Keratinocyte (primary cell): ENCODE measurements around the gene POLR1B. TPM values are rescaled to one million over a fixed set of nuclear protein-coding genes. Genes with fewer than 3 reads are reported as not detected.

Experiments used
- DNase-seq: peaks from one replicate; pipeline ENCODE4 v3.0.0-alpha.2; 2011; ENCODE audit warnings: low read depth, missing footprints, low spot score
- FAIRE-seq: peaks from 2 replicates; lab custom pipeline; 2011; peaks lifted over from hg19 to GRCh38; lab: Jason Lieb, UNC
- H2AFZ ChIP-seq: 2 replicates; pipeline ENCODE4 v1.6.0; 2012; ENCODE audit warnings: low read length, control low read depth, inconsistent platforms; ENCODE audit not compliant: control insufficient read depth
- H3K27ac ChIP-seq: 2 replicates; pipeline ENCODE4 v1.5.1; 2011; ENCODE audit warnings: low read length; ENCODE audit not compliant: control insufficient read depth, insufficient read depth
- H3K27me3 ChIP-seq: 3 replicates; pipeline ENCODE4 v1.6.0; 2011; ENCODE audit warnings: low read length; ENCODE audit not compliant: control insufficient read depth, insufficient read depth; ENCODE audit errors: extremely low read depth
- H3K36me3 ChIP-seq, 2 experiments: 2 replicates in 1 of 2; 3 replicates in 1 of 2; pipeline ENCODE4 v1.5.1; 2011; ENCODE audit warnings: low read length in 2 of 2, mild to moderate bottlenecking in 1 of 2; ENCODE audit not compliant: control insufficient read depth in 2 of 2, insufficient read depth in 2 of 2; ENCODE audit errors: extremely low read depth in 1 of 2
- H3K4me1 ChIP-seq: 3 replicates; pipeline ENCODE4 v1.5.1; 2011; ENCODE audit warnings: low read length; ENCODE audit not compliant: control insufficient read depth, insufficient read depth; ENCODE audit errors: extremely low read depth
- H3K4me2 ChIP-seq: 3 replicates; pipeline ENCODE4 v1.6.0; 2011; ENCODE audit warnings: low read depth, low read length; ENCODE audit not compliant: control insufficient read depth, insufficient read depth; ENCODE audit errors: extremely low read depth
- H3K4me3 ChIP-seq, 3 experiments: fragments of 200-600 bp in 1 of 3; sonication (generic) in 1 of 3; 2 replicates in 2 of 3; 3 replicates in 1 of 3; pipeline ENCODE4 v1.5.1; 2011 to 2016; ENCODE audit warnings: low read length in 3 of 3, mild to moderate bottlenecking in 3 of 3, control low read depth in 2 of 3, inconsistent platforms in 1 of 3, low read depth in 1 of 3, mixed read lengths in 1 of 3, mixed run types in 1 of 3, moderate library complexity in 1 of 3; ENCODE audit not compliant: control insufficient read depth in 2 of 3, insufficient read depth in 2 of 3; ENCODE audit errors: extremely low read depth in 1 of 3
- H3K79me2 ChIP-seq: 2 replicates; pipeline ENCODE4 v1.6.0; 2012; ENCODE audit warnings: low read length; ENCODE audit not compliant: control insufficient read depth, insufficient read depth
- H3K9ac ChIP-seq: 3 replicates; pipeline ENCODE4 v1.6.0; 2011; ENCODE audit warnings: low read length; ENCODE audit not compliant: control insufficient read depth, insufficient read depth; ENCODE audit errors: extremely low read depth
- H3K9me1 ChIP-seq: 3 replicates; pipeline ENCODE4 v1.6.0; 2011; ENCODE audit warnings: low read length; ENCODE audit not compliant: control insufficient read depth, insufficient read depth; ENCODE audit errors: extremely low read depth
- H3K9me3 ChIP-seq: 2 replicates; pipeline ENCODE4 v1.5.1; 2012; ENCODE audit warnings: low read depth, low read length; ENCODE audit not compliant: control insufficient read depth
- H4K20me1 ChIP-seq: 3 replicates; pipeline ENCODE4 v1.6.0; 2011; ENCODE audit warnings: low read length; ENCODE audit not compliant: control insufficient read depth, insufficient read depth; ENCODE audit errors: extremely low read depth
- EZH2 ChIP-seq: IDR thresholded peaks from one replicate; pipeline ENCODE4 v1.6.1; 2012; ENCODE audit warnings: inconsistent platforms, mild to moderate bottlenecking, low read length, moderate library complexity
- dilution Hi-C: fragments of 300-500 bp; cut with MboI; formaldehyde crosslinking; loops from one replicate; pipeline ENCODE4 v1.7.0; 2020; ENCODE audit warnings: low sequenced_read_pairs; ENCODE audit not compliant: extremely low pct_ligation_motif_present
- polyA plus RNA-seq, 5 experiments: library from polyadenylated mRNA; depleted of rRNA in 3 of 5; stranded (reverse) in 3 of 5; stranded (forward) in 1 of 5; unstranded in 1 of 5; fragments of >200 nt; gene quantifications; 1 replicate in 1 of 5; 2 replicates in 3 of 5; 3 replicates in 1 of 5; pipeline versions ENCODE4 v1.2.1 to v1.2.3, GENCODE V29; 2011 to 2012; ENCODE audit warnings: missing spikeins in 2 of 5, low read depth in 1 of 5, low replicate concordance in 1 of 5
- TF ChIP-seq, protein P1 (sequence below), 3 experiments: IDR thresholded peaks in 1 of 3; conservative IDR thresholded peaks in 1 of 3; optimal IDR thresholded peaks in 1 of 3; 2 replicates in 2 of 3; 3 replicates in 1 of 3; pipeline versions ENCODE3 to v1.5.1; 2011; ENCODE audit warnings: low read length in 3 of 3, mild to moderate bottlenecking in 3 of 3, moderate library complexity in 2 of 3, control low read depth in 1 of 3, inconsistent platforms in 1 of 3; ENCODE audit not compliant: insufficient read depth in 2 of 3; ENCODE audit errors: extremely low read depth in 1 of 3

The POLR1B gene
- polyA plus RNA-seq, 1 donor (not counting 4 experiments of a cell fraction or from before 2014, with no cell fraction given): 31.9 TPM

DNA sequence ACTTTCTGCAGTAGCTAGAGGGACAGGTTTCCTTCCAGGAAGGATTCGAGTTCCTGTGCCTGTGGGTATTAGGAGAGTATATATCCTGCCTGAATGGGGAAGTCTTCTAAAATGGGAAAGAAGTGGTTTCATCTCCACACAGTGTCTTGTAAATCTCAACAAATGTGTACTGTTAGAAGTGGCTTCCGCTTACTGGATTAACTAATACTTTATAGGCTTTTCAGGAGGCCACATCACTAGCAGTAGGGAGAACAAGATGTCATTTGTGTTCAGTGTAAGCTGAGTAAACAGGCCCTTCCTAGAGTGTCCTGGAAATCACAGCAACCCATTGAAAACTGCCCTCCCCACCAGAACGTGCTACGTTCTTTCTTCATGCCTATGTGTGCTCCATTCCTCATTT lies 12.5 kb upstream of the POLR1B start:
- no peaks in the 10 kb centered on the region for H3K4me1 ChIP-seq
- H3K36me3 ChIP-seq: peaks cover 15 to 17% of the 10 kb centered on the region in 2 experiments
- dilution Hi-C loops: no loop called here
- H2AFZ ChIP-seq: no peak overlapping the region
- no peaks in the 10 kb centered on the region for H3K9me3 ChIP-seq
- H3K9me1 ChIP-seq: no peaks in the 10 kb centered on the region
- no peak overlapping the region for H3K27ac ChIP-seq
- H3K79me2 ChIP-seq: no peaks in the 10 kb centered on the region
- DNase-seq (no peak), FAIRE-seq (no peak)
- TF ChIP-seq EZH2: no peak
- TF ChIP-seq, protein P1, sequence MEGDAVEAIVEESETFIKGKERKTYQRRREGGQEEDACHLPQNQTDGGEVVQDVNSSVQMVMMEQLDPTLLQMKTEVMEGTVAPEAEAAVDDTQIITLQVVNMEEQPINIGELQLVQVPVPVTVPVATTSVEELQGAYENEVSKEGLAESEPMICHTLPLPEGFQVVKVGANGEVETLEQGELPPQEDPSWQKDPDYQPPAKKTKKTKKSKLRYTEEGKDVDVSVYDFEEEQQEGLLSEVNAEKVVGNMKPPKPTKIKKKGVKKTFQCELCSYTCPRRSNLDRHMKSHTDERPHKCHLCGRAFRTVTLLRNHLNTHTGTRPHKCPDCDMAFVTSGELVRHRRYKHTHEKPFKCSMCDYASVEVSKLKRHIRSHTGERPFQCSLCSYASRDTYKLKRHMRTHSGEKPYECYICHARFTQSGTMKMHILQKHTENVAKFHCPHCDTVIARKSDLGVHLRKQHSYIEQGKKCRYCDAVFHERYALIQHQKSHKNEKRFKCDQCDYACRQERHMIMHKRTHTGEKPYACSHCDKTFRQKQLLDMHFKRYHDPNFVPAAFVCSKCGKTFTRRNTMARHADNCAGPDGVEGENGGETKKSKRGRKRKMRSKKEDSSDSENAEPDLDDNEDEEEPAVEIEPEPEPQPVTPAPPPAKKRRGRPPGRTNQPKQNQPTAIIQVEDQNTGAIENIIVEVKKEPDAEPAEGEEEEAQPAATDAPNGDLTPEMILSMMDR (optimal IDR thresholded peaks at IDR 0.05 in 1 of 3, IDR thresholded peaks at IDR 0.05 in 1 of 3, conservative IDR thresholded peaks at IDR 0.05 in 1 of 3; ENCODE audit: extremely low read depth in 1 of 3, insufficient read depth in 2 of 3, low read length in 3 of 3): no peak
- no peaks in the 10 kb centered on the region for H4K20me1 ChIP-seq
- no peaks in the 10 kb centered on the region for H3K27me3 ChIP-seq
- H3K4me3 ChIP-seq: no peak overlapping the region
- no peak overlapping the region for H3K9ac ChIP-seq
- no peak overlapping the region for H3K4me2 ChIP-seq

DNA sequence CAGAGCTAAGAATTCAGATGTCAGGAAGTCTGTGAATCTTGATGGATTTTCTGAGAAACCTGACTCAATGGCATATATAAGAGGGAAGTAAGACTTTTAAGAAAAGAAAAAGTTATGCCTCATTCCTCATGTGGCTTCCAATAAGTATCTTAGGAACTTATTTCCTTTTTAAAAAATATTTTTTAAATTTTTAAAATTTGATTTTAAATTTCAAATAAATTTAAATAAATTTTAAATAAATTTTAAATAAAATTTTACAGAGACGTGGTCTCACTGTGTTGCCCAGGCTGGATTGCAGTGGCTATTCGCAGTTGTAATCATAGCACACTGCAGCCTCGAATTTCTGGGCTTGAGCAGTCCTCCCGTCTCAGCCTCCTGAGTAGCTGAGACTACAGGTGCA lies 11.5 kb upstream of the POLR1B start:
- Histone ChIP-seq H3K36me3 (peaks cover 15 to 17% of the 10 kb centered on the region in 2 experiments), H3K27me3 (no peaks in the 10 kb centered on the region), H3K79me2 (no peaks in the 10 kb centered on the region), H3K4me1 (no peaks in the 10 kb centered on the region), H3K27ac (no peak overlapping the region), H3K9me1 (no peaks in the 10 kb centered on the region), H2AFZ (no peak overlapping the region), H3K4me3 (no peak overlapping the region), H4K20me1 (no peaks in the 10 kb centered on the region), H3K4me2 (no peak overlapping the region), H3K9ac (no peak overlapping the region), H3K9me3 (no peaks in the 10 kb centered on the region)
- dilution Hi-C loops: no loop called here
- DNase-seq (no peak), FAIRE-seq (no peak)
- TF ChIP-seq, protein P1 (optimal IDR thresholded peaks at IDR 0.05 in 1 of 3, IDR thresholded peaks at IDR 0.05 in 1 of 3, conservative IDR thresholded peaks at IDR 0.05 in 1 of 3; ENCODE audit: extremely low read depth in 1 of 3, insufficient read depth in 2 of 3, low read length in 3 of 3): no peak
